Pancreas (tissue), 10 donors: ENCODE data around the gene SMYD3. TPM values are rescaled to one million over a fixed set of nuclear protein-coding genes. Genes with fewer than 3 reads are reported as not detected.

Experiments
- ATAC-seq, 4 donors: fragments of 200-7000 bp; cut with Tn5 transposase; one replicate each; pipeline versions ENCODE4 v1.8.0 to v1.9.1; 2020; ENCODE audit warnings: mild to moderate bottlenecking in 4 of 4, moderate library complexity in 4 of 4
- DNase-seq, 6 donors: peaks; one replicate each; pipeline ENCODE4 v3.0.0-alpha.2; 2020
- FAIRE-seq: peaks from 2 replicates; lab custom pipeline; 2012; peaks lifted over from hg19 to GRCh38; lab: Jason Lieb, UNC
- H3K27ac ChIP-seq, 4 donors: fragments of 200-600 bp; sonication (generic); 1 replicate in 3 of 4; 2 replicates in 1 of 4; pipeline versions ENCODE4 v1.5.0 to v1.8.0; 2020
- H3K27me3 ChIP-seq, 4 donors: fragments of 200-600 bp; one replicate each; pipeline ENCODE4 v1.8.0; 2021
- H3K36me3 ChIP-seq, 3 donors: fragments of 200-600 bp; sonication (generic) in 1 of 3; one replicate each; pipeline versions ENCODE4 v1.5.0 to v1.8.0; 2020 to 2021
- H3K4me1 ChIP-seq, 3 donors: fragments of 200-600 bp; one replicate each; pipeline ENCODE4 v1.8.0; 2021
- H3K4me3 ChIP-seq, 4 donors: fragments of 200-600 bp; sonication (generic) in 2 of 4; one replicate each; pipeline versions ENCODE4 v1.5.0 to v1.8.0; 2020 to 2021
- H3K9me3 ChIP-seq, 4 donors: fragments of 200-600 bp; one replicate each; pipeline ENCODE4 v1.8.0; 2021
- WGBS, 2 donors: extraction: QIAGEN DNeasy Blood & Tissue Kit; methylation state at CpG; one replicate each; pipeline ENCODE4 v1.1.7; 2013; 5-methylcytosine and 5-hydroxymethylcytosine counted together
- intact Hi-C, 3 donors: fragments of 100-400 bp; cut with DNase I; formaldehyde crosslinking; loops; one replicate each; pipeline versions ENCODE4 v1.11.1 to v1.14.2; 2022
- polyA plus RNA-seq, 2 donors: library from polyadenylated mRNA; stranded (reverse); fragments of 200-250 nt; gene quantifications; one replicate each; pipeline ENCODE4 v1.2.3, GENCODE V29; 2013
- total RNA-seq, 6 donors: library from RNA; stranded (reverse); fragmentation: NEBNext Ultra II Directional in 4 of 6; extraction: Animal tissue kit (Norgen Biotek cat#: 25700) in 4 of 6; gene quantifications; one replicate each; pipeline versions ENCODE4 v1.2.1 to v1.2.4, GENCODE V29; 2021 to 2023
- TF ChIP-seq, protein P1 (sequence below), 4 donors: fragments of 200-600 bp; sonication (generic) in 3 of 4; IDR thresholded peaks; one replicate each; pipeline versions ENCODE4 v1.5.0 to v1.8.0; 2021; ENCODE audit warnings: antibody characterized with exemption in 4 of 4
- donor health status: healthy with polysubstance abuse.
- donor health status: DM: no; HTN: no; CAD: no; lungs with moderate emphysema.
- donor health status: DM: no; HTN: no; CAD: no.
- donor health status: control.
- donor health status: control.
- donor health status: Bipolar disorder and iron deficiency.
- donor health status: DM: yes; HTN: yes; CAD: no.
- donor health status: DM: no; HTN: no; CAD: no.
- donor health status: DM: no; HTN: no; CAD: no.
- donor health status: DM: yes; HTN: yes; CAD: no.

The SMYD3 gene
- total and polyA plus RNA-seq, 8 donors: 4.6 to 10.5 (median 6.7) TPM

DNA sequence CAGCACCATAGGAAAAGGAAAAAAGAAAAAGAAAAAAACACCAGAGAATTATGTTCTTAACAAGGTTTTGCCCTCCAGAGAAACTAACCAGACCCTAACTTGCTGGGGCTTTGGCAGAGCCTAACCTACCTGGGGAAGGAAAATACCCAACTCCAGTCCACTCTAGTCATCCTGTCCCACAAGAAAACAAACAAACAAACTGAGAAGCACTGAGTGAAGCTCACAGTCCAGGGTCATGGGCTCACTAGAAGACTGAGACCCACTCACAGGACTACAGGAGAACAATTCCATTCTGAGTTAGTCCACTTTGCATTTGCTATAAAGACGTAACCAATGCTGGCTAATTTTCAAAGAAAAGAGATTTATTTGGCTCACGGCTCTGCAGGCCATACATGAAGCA is 543.4 kb downstream of the SMYD3 start:
- ATAC-seq (no peak), FAIRE-seq (no peak), DNase-seq (no peak)
- TF ChIP-seq, protein P1, sequence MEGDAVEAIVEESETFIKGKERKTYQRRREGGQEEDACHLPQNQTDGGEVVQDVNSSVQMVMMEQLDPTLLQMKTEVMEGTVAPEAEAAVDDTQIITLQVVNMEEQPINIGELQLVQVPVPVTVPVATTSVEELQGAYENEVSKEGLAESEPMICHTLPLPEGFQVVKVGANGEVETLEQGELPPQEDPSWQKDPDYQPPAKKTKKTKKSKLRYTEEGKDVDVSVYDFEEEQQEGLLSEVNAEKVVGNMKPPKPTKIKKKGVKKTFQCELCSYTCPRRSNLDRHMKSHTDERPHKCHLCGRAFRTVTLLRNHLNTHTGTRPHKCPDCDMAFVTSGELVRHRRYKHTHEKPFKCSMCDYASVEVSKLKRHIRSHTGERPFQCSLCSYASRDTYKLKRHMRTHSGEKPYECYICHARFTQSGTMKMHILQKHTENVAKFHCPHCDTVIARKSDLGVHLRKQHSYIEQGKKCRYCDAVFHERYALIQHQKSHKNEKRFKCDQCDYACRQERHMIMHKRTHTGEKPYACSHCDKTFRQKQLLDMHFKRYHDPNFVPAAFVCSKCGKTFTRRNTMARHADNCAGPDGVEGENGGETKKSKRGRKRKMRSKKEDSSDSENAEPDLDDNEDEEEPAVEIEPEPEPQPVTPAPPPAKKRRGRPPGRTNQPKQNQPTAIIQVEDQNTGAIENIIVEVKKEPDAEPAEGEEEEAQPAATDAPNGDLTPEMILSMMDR (IDR thresholded peaks at IDR 0.05): no peak
- H3K9me3 ChIP-seq: no peaks in the 10 kb centered on the region
- H3K4me1 ChIP-seq: no peaks in the 10 kb centered on the region
- H3K27ac ChIP-seq: no peak overlapping the region
- no peaks in the 10 kb centered on the region for H3K27me3 ChIP-seq
- no peaks in the 10 kb centered on the region for H3K36me3 ChIP-seq
- H3K4me3 ChIP-seq: no peak overlapping the region
- 91 to 93% methylated on average over 2 of the region's 2 CpGs for WGBS, 2 donors
- intact Hi-C loops: no loop called here

GRCh38 chr1:245962453-245962852 is 544.6 kb downstream of the SMYD3 start:
- TF ChIP-seq, protein P1 (IDR thresholded peaks at IDR 0.05): no peak
- intact Hi-C loops: no loop called here
- 92 to 93% methylated on average over 8 of the region's 8 CpGs for WGBS, 2 donors
- ATAC-seq (no peak), DNase-seq (no peak), FAIRE-seq (no peak)
- Histone ChIP-seq H3K4me1 (no peaks in the 10 kb centered on the region), H3K36me3 (no peaks in the 10 kb centered on the region), H3K9me3 (no peaks in the 10 kb centered on the region), H3K4me3 (no peak overlapping the region), H3K27ac (no peak overlapping the region), H3K27me3 (no peaks in the 10 kb centered on the region)

DNA sequence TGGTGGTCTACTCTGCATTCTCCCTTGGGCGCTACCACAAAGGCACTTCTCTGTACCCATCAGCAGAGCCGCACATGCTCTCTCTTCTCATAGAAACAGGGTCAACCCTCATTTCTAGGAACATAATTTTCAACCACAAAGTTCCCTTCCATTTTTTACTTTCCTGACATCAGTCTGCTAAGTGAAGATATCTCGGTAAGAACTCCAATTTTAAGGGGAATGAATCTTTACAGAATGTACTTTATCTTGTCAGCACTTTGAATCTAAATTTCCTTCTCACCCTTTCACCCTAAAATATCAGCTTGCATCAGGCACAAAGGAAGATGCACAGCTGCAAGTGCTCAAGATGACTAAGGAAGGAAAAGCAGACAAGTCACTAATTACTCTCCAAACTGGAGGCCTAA is 545.9 kb downstream of the SMYD3 start:
- no peak for DNase-seq
- Histone ChIP-seq H3K9me3 (no peaks in the 10 kb centered on the region), H3K27ac (no peak overlapping the region), H3K27me3 (no peaks in the 10 kb centered on the region), H3K36me3 (no peaks in the 10 kb centered on the region), H3K4me1 (no peaks in the 10 kb centered on the region), H3K4me3 (no peak overlapping the region)
- FAIRE-seq: no peak
- no peak for ATAC-seq
- 89 to 96% methylated on average over 3 of the region's 3 CpGs for WGBS, 2 donors
- intact Hi-C loops: no loop called here
- TF ChIP-seq, protein P1 (IDR thresholded peaks at IDR 0.05): no peak

- no peak overlapping the region for H3K27ac ChIP-seq
- H3K36me3 ChIP-seq: no peaks in the 10 kb centered on the region
- 80 to 86% methylated on average over 4 of the region's 4 CpGs for WGBS, 2 donors
- no peak for FAIRE-seq
- intact Hi-C loops: no loop called here
- H3K9me3 ChIP-seq: no peaks in the 10 kb centered on the region
- ATAC-seq: no peak
- no peak overlapping the region for H3K4me3 ChIP-seq
- no peaks in the 10 kb centered on the region for H3K4me1 ChIP-seq
- H3K27me3 ChIP-seq: no peaks in the 10 kb centered on the region
- no peak for DNase-seq
- TF ChIP-seq, protein P1 (IDR thresholded peaks at IDR 0.05): no peak
Measured at GRCh38 chr1:245960171-245960570, 546.9 kb downstream of the SMYD3 start.

DNA sequence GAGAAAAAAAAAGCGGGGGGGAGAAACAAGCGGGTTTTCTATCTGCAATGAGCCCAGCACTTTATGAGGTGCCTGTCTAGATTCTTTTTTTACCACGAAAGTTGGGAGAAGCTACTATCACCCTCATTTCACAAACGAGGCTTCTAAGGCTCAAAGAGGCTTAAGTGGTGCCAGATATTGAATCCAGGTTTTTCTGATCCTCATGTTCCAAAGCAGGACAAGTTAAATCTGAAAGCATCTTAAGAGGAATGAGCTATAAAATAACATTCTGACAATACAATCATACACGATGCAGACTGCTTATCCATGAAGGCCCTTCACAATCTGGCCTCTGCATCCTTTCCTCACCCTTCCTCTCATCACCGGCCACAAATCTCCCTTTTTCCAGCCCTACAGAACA is 549.1 kb downstream of the SMYD3 start:
- FAIRE-seq (no peak), ATAC-seq (no peak), DNase-seq (no peak)
- intact Hi-C loops: no loop called here
- H3K4me3 ChIP-seq: no peak overlapping the region
- H3K27ac ChIP-seq: no peak overlapping the region
- peaks cover 0 to 7% (median 4%) of the 10 kb centered on the region in 3 donors for H3K4me1 ChIP-seq
- H3K36me3 ChIP-seq: no peaks in the 10 kb centered on the region
- H3K27me3 ChIP-seq: no peaks in the 10 kb centered on the region
- H3K9me3 ChIP-seq: no peaks in the 10 kb centered on the region
- TF ChIP-seq, protein P1 (IDR thresholded peaks at IDR 0.05): no peak
- whole genome bisulfite sequencing, 2 donors: 90 to 93% methylated on average over 6 of the region's 6 CpGs
